Karpas-422 (cell line): ENCODE data around the gene SECISBP2. TPM values are rescaled to one million over a fixed set of nuclear protein-coding genes. Genes with fewer than 3 reads are reported as not detected.

Source experiments
- small RNA-seq: library from RNA; depleted of rRNA; stranded (forward); fragments of <200 nt; gene quantifications from one replicate; pipeline ENCODE3, GENCODE V24; 2014
- total RNA-seq: library from RNA; depleted of rRNA; stranded (reverse); fragments of >200 nt; shearing (Covaris generic); gene quantifications from 2 replicates; pipeline ENCODE4 v1.2.3, GENCODE V29; 2014; ENCODE audit warnings: low replicate concordance; rRNA removed

SECISBP2 gene
- total RNA-seq, 1 experiment from 2014 or later, result 74.1 TPM

Small RNA genes lying within 50 kb of the gene (small RNA-seq; reads per million reads assigned to genes)
- gene MIR3153, result not detected

Other genes with a start within 250 kb of the SECISBP2 start
- 0.04 TPM in 1 of 2 replicates, not detected in the other for gene SHC3, start 139.7 kb upstream of the SECISBP2 start, total RNA-seq
- 150 and 319 TPM in 2 replicates for gene CKS2, start 7.3 kb upstream of the SECISBP2 start, total RNA-seq
- gene SEMA4D, start 179.6 kb downstream of the SECISBP2 start, total RNA-seq, result 2.3 and 5.3 TPM in 2 replicates